Measurements from ENCODE around the gene CNKSR2.
A peak's percentile ranks its signal among the peaks of the same experiment; 100 is the strongest.

The CNKSR2 gene

GRCh38 chrX:21657318-21658151 lies 283.3 kb downstream of the CNKSR2 start:
- DNase-seq (ENCODE audit: low spot score) = peak; percentile 19
- in situ Hi-C loops (cut with MboI; ENCODE audit: low pct_unique_long_range_greater_than_20kb, low sequenced_read_pairs, unreplicated experiment) = no loop called here
- TF ChIP-seq CTCF (IDR thresholded peaks at IDR 0.05; ENCODE audit: extremely low read depth, insufficient read depth, missing control alignments) = no peak

GRCh38 chrX:21658152-21658737 lies 284.0 kb downstream of the CNKSR2 start, which contains the start of gene KLHL34:
TSS of gene KLHL34 (minus strand) at chrX:21658330. CDS start at chrX:21657788, 542 bp downstream.
- TF ChIP-seq CTCF (IDR thresholded peaks at IDR 0.05; ENCODE audit: extremely low read depth, insufficient read depth, missing control alignments) = no peak
- DNase-seq (ENCODE audit: low spot score) = peak; percentile 23
- in situ Hi-C loops (cut with MboI; ENCODE audit: low pct_unique_long_range_greater_than_20kb, low sequenced_read_pairs, unreplicated experiment) = no loop called here

GRCh38 chrX:21658746-21659145 lies 284.5 kb downstream of the CNKSR2 start:
- no peak for TF ChIP-seq CTCF (IDR thresholded peaks at IDR 0.05; ENCODE audit: extremely low read depth, insufficient read depth, missing control alignments)
- no peak for DNase-seq (ENCODE audit: low spot score)
- in situ Hi-C loops (cut with MboI; ENCODE audit: low pct_unique_long_range_greater_than_20kb, low sequenced_read_pairs, unreplicated experiment) = no loop called here

DNA sequence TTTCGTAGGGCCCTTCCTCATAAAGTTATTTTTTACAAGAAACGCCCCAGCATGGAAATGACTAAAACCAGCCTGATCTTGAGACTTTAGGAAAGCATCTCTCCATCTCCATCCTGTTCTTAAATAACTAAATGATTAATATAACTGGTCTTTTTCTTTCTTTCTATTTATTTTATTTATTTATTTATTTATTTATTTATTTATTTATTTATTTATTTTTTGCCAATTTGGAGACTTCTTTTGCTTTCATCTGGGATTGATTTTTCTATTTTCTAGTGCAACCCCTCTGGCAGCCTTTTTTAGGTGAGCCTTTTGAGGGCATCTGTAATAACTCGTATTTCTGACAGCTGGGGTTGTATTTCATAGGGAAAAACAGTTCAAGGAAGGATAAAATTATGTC lies 285.1 kb downstream of the CNKSR2 start:
- DNase-seq (ENCODE audit: low spot score) = no peak
- TF ChIP-seq CTCF (IDR thresholded peaks at IDR 0.05; ENCODE audit: extremely low read depth, insufficient read depth, missing control alignments) = no peak
- in situ Hi-C loops (cut with MboI; ENCODE audit: low pct_unique_long_range_greater_than_20kb, low sequenced_read_pairs, unreplicated experiment) = no loop called here

GRCh38 chrX:21660156-21660555 lies 285.9 kb downstream of the CNKSR2 start:
- no peak for DNase-seq (ENCODE audit: low spot score)
- in situ Hi-C loops (cut with MboI; ENCODE audit: low pct_unique_long_range_greater_than_20kb, low sequenced_read_pairs, unreplicated experiment) = no loop called here
- no peak for TF ChIP-seq CTCF (IDR thresholded peaks at IDR 0.05; ENCODE audit: extremely low read depth, insufficient read depth, missing control alignments)

DNA sequence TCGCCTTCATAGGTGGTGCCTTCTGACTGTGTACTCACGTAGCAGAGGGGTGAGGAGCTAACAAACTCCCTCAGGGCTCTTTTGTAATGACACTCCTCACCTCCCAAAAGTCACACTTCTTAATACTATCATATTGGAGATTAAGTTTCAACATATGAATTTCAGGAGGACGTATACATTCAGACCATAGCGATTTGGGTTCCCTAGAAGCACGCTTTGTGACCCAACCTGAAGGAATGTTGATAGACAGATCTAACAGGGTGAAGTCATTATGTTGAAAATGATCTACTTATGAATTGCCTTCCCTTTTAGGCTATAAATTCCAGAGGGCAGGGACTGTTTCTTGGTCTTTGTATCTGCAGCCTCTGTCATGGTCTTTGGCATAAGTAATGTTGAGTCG lies 287.1 kb downstream of the CNKSR2 start:
- in situ Hi-C loops (cut with MboI; ENCODE audit: low pct_unique_long_range_greater_than_20kb, low sequenced_read_pairs, unreplicated experiment) = no loop called here
- TF ChIP-seq CTCF (IDR thresholded peaks at IDR 0.05; ENCODE audit: extremely low read depth, insufficient read depth, missing control alignments) = no peak
- DNase-seq (ENCODE audit: low spot score) = no peak
